ENCODE measurements around the gene TRIM29. TPM values are rescaled to one million over a fixed set of nuclear protein-coding genes. Genes with fewer than 3 reads are reported as not detected.
A peak's percentile ranks its signal among the peaks of the same experiment; 100 is the strongest.

TRIM29 gene
- total and polyA plus RNA-seq, 2 of the 13 experiments (the other 11 are each of a cell fraction or from before 2014, with no cell fraction given): 0.86 TPM

DNA sequence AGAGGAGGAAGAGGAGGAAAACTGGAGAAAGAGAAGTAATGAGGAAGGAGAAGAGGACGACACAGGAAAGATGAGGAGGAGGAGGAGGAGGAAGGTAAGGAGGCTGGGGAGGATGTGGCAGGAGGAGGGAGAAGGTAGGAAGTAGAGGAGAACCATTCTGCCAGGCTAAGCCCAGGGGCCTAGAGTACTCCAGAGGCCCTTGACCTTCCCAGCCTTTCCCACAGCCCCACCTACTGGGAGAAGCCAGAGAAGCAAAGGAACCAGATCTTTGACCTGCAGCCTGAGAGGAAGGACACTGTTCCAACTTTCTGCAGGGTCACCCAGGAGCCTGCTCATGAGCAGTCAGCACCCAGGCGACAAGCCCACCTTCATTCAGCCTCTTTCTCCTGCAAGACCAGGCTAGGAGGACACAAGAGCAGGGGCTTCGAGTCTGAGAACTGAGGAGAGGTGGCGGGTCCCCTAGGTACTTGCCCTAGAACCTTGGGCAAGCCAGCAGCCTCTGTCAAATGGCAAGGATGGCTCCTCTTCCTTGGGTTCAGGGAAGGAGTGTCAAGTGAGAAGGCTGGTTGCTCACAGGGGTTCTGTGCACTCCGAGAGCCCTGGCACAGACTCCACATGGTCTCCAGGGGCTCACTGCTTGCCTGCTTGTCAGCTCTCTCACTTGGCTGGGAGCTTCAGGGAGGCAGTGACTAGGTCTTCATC, 45.0 kb upstream of the TRIM29 start (continued):
- TF ChIP-seq ZMYM3 (CRISPR knock-in tag; IDR thresholded peaks at IDR 0.05): no peak
- TF ChIP-seq ZFY (CRISPR knock-in tag; IDR thresholded peaks at IDR 0.05): peak; percentile 64; the same call in 1 of the 2 replicates
- 0 out of 2 replicates have a peak, but pooled peaks have one; percentile 28 for TF ChIP-seq MTA1 (CRISPR knock-in tag; IDR thresholded peaks at IDR 0.05; ENCODE audit: borderline replicate concordance)
- peak; percentile 27; the same call in 1 of the 2 replicates for TF ChIP-seq KDM5B (CRISPR knock-in tag; IDR thresholded peaks at IDR 0.05; ENCODE audit: borderline replicate concordance)
- no peak for TF ChIP-seq LCORL (IDR thresholded peaks at IDR 0.05)
- no peak for TF ChIP-seq LCORL (CRISPR knock-in tag; IDR thresholded peaks at IDR 0.05)
- TF ChIP-seq, protein P1, sequence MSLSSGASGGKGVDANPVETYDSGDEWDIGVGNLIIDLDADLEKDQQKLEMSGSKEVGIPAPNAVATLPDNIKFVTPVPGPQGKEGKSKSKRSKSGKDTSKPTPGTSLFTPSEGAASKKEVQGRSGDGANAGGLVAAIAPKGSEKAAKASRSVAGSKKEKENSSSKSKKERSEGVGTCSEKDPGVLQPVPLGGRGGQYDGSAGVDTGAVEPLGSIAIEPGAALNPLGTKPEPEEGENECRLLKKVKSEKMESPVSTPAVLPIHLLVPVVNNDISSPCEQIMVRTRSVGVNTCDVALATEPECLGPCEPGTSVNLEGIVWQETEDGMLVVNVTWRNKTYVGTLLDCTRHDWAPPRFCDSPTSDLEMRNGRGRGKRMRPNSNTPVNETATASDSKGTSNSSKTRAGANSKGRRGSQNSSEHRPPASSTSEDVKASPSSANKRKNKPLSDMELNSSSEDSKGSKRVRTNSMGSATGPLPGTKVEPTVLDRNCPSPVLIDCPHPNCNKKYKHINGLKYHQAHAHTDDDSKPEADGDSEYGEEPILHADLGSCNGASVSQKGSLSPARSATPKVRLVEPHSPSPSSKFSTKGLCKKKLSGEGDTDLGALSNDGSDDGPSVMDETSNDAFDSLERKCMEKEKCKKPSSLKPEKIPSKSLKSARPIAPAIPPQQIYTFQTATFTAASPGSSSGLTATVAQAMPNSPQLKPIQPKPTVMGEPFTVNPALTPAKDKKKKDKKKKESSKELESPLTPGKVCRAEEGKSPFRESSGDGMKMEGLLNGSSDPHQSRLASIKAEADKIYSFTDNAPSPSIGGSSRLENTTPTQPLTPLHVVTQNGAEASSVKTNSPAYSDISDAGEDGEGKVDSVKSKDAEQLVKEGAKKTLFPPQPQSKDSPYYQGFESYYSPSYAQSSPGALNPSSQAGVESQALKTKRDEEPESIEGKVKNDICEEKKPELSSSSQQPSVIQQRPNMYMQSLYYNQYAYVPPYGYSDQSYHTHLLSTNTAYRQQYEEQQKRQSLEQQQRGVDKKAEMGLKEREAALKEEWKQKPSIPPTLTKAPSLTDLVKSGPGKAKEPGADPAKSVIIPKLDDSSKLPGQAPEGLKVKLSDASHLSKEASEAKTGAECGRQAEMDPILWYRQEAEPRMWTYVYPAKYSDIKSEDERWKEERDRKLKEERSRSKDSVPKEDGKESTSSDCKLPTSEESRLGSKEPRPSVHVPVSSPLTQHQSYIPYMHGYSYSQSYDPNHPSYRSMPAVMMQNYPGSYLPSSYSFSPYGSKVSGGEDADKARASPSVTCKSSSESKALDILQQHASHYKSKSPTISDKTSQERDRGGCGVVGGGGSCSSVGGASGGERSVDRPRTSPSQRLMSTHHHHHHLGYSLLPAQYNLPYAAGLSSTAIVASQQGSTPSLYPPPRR (CRISPR knock-in tag; IDR thresholded peaks at IDR 0.05; ENCODE audit: borderline replicate concordance): peak; percentile 42; the same call in 1 of the 2 replicates
- 0 out of 2 replicates have a peak, but pooled peaks have one; percentile 25 for TF ChIP-seq ZMYM4 (CRISPR knock-in tag; IDR thresholded peaks at IDR 0.05)
- TF ChIP-seq, protein P2, sequence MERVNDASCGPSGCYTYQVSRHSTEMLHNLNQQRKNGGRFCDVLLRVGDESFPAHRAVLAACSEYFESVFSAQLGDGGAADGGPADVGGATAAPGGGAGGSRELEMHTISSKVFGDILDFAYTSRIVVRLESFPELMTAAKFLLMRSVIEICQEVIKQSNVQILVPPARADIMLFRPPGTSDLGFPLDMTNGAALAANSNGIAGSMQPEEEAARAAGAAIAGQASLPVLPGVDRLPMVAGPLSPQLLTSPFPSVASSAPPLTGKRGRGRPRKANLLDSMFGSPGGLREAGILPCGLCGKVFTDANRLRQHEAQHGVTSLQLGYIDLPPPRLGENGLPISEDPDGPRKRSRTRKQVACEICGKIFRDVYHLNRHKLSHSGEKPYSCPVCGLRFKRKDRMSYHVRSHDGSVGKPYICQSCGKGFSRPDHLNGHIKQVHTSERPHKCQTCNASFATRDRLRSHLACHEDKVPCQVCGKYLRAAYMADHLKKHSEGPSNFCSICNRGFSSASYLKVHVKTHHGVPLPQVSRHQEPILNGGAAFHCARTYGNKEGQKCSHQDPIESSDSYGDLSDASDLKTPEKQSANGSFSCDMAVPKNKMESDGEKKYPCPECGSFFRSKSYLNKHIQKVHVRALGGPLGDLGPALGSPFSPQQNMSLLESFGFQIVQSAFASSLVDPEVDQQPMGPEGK (CRISPR knock-in tag; IDR thresholded peaks at IDR 0.05): peak; percentile 35; the same call in 1 of the 2 replicates
- no peak for TF ChIP-seq CENPT (CRISPR knock-in tag; IDR thresholded peaks at IDR 0.05; ENCODE audit: low read depth)
- 0 out of 2 replicates have a peak, but pooled peaks have one; percentile 44 for TF ChIP-seq TARDBP (CRISPR knock-in tag; IDR thresholded peaks at IDR 0.05)
- 0 out of 2 replicates have a peak, but pooled peaks have one; percentile 31 for TF ChIP-seq PHF8 (CRISPR knock-in tag; IDR thresholded peaks at IDR 0.05)
- no peak for TF ChIP-seq SMARCE1 (IDR thresholded peaks at IDR 0.05; ENCODE audit: borderline replicate concordance)
- TF ChIP-seq, protein P3, sequence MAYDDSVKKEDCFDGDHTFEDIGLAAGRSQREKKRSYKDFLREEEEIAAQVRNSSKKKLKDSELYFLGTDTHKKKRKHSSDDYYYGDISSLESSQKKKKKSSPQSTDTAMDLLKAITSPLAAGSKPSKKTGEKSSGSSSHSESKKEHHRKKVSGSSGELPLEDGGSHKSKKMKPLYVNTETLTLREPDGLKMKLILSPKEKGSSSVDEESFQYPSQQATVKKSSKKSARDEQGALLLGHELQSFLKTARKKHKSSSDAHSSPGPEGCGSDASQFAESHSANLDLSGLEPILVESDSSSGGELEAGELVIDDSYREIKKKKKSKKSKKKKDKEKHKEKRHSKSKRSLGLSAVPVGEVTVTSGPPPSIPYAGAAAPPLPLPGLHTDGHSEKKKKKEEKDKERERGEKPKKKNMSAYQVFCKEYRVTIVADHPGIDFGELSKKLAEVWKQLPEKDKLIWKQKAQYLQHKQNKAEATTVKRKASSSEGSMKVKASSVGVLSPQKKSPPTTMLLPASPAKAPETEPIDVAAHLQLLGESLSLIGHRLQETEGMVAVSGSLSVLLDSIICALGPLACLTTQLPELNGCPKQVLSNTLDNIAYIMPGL (CRISPR knock-in tag; IDR thresholded peaks at IDR 0.05; ENCODE audit: borderline replicate concordance in 1 of 2, low read depth in 1 of 2): peak; percentile 70 to 83; a peak in 3 of 4 replicates
- TF ChIP-seq, protein P4, sequence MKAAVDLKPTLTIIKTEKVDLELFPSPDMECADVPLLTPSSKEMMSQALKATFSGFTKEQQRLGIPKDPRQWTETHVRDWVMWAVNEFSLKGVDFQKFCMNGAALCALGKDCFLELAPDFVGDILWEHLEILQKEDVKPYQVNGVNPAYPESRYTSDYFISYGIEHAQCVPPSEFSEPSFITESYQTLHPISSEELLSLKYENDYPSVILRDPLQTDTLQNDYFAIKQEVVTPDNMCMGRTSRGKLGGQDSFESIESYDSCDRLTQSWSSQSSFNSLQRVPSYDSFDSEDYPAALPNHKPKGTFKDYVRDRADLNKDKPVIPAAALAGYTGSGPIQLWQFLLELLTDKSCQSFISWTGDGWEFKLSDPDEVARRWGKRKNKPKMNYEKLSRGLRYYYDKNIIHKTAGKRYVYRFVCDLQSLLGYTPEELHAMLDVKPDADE (CRISPR knock-in tag; IDR thresholded peaks at IDR 0.05): no peak
- TF ChIP-seq, protein P5, sequence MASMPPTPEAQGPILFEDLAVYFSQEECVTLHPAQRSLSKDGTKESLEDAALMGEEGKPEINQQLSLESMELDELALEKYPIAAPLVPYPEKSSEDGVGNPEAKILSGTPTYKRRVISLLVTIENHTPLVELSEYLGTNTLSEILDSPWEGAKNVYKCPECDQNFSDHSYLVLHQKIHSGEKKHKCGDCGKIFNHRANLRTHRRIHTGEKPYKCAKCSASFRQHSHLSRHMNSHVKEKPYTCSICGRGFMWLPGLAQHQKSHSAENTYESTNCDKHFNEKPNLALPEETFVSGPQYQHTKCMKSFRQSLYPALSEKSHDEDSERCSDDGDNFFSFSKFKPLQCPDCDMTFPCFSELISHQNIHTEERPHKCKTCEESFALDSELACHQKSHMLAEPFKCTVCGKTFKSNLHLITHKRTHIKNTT (CRISPR knock-in tag; IDR thresholded peaks at IDR 0.05): no peak

All from HepG2 (cell line).